Adipocyte (in vitro differentiated cells): ENCODE data around the gene AMBN.

ENCODE experiments used
- DNase-seq: peaks from one replicate; pipeline ENCODE4 v3.0.0-alpha.2; 2015; ENCODE audit warnings: low read depth
- H3K27me3 ChIP-seq: replicated peaks from 2 replicates; pipeline ENCODE4 v1.7.0; 2013; ENCODE audit warnings: mild to moderate bottlenecking, low read length, moderate library complexity; ENCODE audit not compliant: control insufficient read depth, insufficient read depth
- H3K36me3 ChIP-seq: 2 replicates; pipeline ENCODE4 v1.7.0; 2013; ENCODE audit warnings: low read length, mild to moderate bottlenecking, moderate library complexity; ENCODE audit not compliant: control insufficient read depth, insufficient read depth, severe bottlenecking
- H3K4me1 ChIP-seq: 2 replicates; pipeline ENCODE4 v1.7.0; 2013; ENCODE audit warnings: mild to moderate bottlenecking, low read length, moderate library complexity; ENCODE audit not compliant: control insufficient read depth, insufficient read depth
- H3K4me3 ChIP-seq: 2 replicates; pipeline ENCODE4 v1.7.0; 2013; ENCODE audit warnings: mild to moderate bottlenecking, low read length, moderate library complexity
- H3K9ac ChIP-seq: 2 replicates; pipeline ENCODE4 v1.7.0; 2013; ENCODE audit warnings: mild to moderate bottlenecking, low read length, moderate library complexity
- H3K9me3 ChIP-seq: 2 replicates; pipeline ENCODE4 v1.7.0; 2013; ENCODE audit warnings: mild to moderate bottlenecking, low read length, moderate library complexity; ENCODE audit not compliant: control insufficient read depth

Gene AMBN

DNA sequence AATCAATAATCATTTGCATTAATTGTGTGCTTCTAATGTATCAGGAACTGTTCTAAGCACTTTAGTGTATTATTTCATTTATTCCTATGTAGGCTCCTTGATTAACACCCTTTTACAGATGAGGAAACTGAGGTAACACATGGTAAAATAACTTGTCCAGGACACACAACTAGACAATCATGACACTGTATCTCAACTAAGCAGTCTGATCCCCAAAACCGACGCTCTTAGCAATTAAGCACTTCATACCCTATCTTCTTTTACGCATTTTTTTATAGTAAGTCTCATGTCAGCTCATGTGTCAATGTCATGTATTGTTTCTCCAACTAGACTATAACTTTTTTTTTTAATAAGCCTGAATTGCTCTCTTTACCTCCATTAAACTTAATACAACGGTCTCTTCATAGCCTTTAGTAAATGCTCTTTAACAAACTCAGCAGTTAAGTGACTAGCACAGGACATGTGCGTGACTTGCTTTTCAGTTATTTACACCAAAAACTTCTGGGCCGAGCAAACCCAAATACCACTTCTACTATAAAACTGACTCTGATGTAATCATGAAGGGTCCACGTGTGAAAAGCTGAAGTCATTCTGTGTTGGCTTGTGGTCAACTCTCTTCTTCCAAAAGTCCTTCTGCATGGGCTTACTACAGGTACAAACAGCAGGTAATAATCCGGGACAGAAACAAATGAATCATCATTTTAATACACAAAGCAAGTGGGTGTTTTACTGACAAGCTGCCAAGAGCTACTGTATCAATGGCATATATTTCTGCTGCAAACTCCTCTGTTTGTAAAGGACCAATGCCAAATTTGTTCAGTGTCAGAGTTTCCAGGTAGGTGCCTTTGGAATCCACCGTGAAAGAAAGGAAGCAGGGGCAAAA lies 7.9 kb upstream of the AMBN start:
- Histone ChIP-seq H3K36me3 (no peaks in the 10 kb centered on the region), H3K4me3 (no peak overlapping the region), H3K27me3 (no peaks in the 10 kb centered on the region), H3K9ac (no peak overlapping the region), H3K4me1 (no peaks in the 10 kb centered on the region), H3K9me3 (peaks cover 3% of the 10 kb centered on the region)
- no peak for DNase-seq

DNA sequence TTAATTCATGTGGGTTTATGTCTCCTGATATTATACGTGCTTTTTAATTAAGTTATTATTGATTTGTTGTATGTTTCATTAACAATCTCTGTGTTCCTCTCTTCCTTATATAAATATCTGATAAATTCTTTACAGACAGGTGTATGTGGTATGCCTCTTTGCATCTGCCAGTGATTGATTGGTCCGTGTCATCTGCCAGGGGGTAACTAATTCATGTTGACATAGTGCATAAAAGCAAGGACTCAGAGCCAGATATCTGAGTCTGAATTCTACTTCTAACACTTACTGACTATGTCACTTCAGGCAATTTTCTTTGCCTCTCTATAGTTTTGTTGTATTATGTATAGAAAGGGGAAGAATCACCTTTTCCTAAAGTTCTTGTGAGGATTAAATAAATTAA lies 5.2 kb upstream of the AMBN start:
- H3K9me3 ChIP-seq, result no peaks in the 10 kb centered on the region
- H3K4me3 ChIP-seq, result no peak overlapping the region
- H3K36me3 ChIP-seq, result no peaks in the 10 kb centered on the region
- DNase-seq, result no peak
- no peaks in the 10 kb centered on the region for H3K4me1 ChIP-seq
- H3K9ac ChIP-seq, result no peak overlapping the region
- no peaks in the 10 kb centered on the region for H3K27me3 ChIP-seq

GRCh38 chr4:70589785-70590184 lies 2.3 kb upstream of the AMBN start:
- no peaks in the 10 kb centered on the region for H3K4me1 ChIP-seq
- no peaks in the 10 kb centered on the region for H3K27me3 ChIP-seq
- H3K36me3 ChIP-seq, result no peaks in the 10 kb centered on the region
- no peak for DNase-seq
- no peak overlapping the region for H3K4me3 ChIP-seq
- no peaks in the 10 kb centered on the region for H3K9me3 ChIP-seq
- no peak overlapping the region for H3K9ac ChIP-seq

GRCh38 chr4:70594196-70594595 lies 2.1 kb downstream of the AMBN start:
- no peaks in the 10 kb centered on the region for H3K9me3 ChIP-seq
- no peaks in the 10 kb centered on the region for H3K27me3 ChIP-seq
- DNase-seq, result no peak
- no peaks in the 10 kb centered on the region for H3K36me3 ChIP-seq
- H3K4me1 ChIP-seq, result no peaks in the 10 kb centered on the region
- no peak overlapping the region for H3K4me3 ChIP-seq
- no peak overlapping the region for H3K9ac ChIP-seq

GRCh38 chr4:70600305-70600704 lies 8.2 kb downstream of the AMBN start:
- DNase-seq, result no peak
- H3K4me1 ChIP-seq, result peaks cover 13% of the 10 kb centered on the region
- H3K9ac ChIP-seq, result no peak overlapping the region
- no peak overlapping the region for H3K4me3 ChIP-seq
- H3K27me3 ChIP-seq, result no peaks in the 10 kb centered on the region
- H3K36me3 ChIP-seq, result no peaks in the 10 kb centered on the region
- no peaks in the 10 kb centered on the region for H3K9me3 ChIP-seq

DNA sequence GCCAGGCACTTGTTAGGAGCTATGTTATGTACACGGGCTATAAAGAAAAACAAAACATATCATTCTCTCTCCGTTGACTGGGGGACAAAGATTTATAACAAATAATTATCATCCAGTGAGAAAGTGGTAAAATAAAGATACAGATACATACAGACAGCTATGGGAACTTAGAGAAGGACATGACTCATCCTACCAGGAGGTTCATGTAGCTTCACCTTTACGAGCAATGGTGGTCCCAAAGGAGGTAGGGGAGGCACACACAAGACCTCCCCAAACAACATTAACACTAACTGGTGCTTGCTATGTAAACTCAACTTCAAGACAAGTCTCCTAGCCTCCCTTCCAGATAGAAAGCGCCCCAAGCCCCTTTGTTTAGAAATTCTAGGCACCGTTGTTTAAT lies 8.9 kb downstream of the AMBN start:
- Histone ChIP-seq H3K27me3 (no peaks in the 10 kb centered on the region), H3K4me1 (peaks cover 13% of the 10 kb centered on the region), H3K36me3 (no peaks in the 10 kb centered on the region), H3K4me3 (no peak overlapping the region), H3K9me3 (no peaks in the 10 kb centered on the region), H3K9ac (no peak overlapping the region)
- DNase-seq, result no peak

- H3K36me3 ChIP-seq, result no peaks in the 10 kb centered on the region
- H3K9ac ChIP-seq, result no peak overlapping the region
- H3K4me3 ChIP-seq, result no peak overlapping the region
- no peaks in the 10 kb centered on the region for H3K9me3 ChIP-seq
- peaks cover 13% of the 10 kb centered on the region for H3K4me1 ChIP-seq
- DNase-seq, result peak; percentile 54
- no peaks in the 10 kb centered on the region for H3K27me3 ChIP-seq
These were observed 9.5 kb downstream of the AMBN start for GRCh38 chr4:70601422-70602039.

- Histone ChIP-seq H3K9me3 (no peaks in the 10 kb centered on the region), H3K9ac (peak overlapping the region; percentile 13), H3K4me1 (peaks cover 13% of the 10 kb centered on the region), H3K4me3 (peak overlapping the region; percentile 50), H3K36me3 (no peaks in the 10 kb centered on the region), H3K27me3 (no peaks in the 10 kb centered on the region)
- DNase-seq, result peak; percentile 61
These were observed 11.8 kb downstream of the AMBN start for GRCh38 chr4:70603856-70604255.

- Histone ChIP-seq H3K27me3 (no peaks in the 10 kb centered on the region), H3K9ac (no peak overlapping the region), H3K4me3 (no peak overlapping the region), H3K4me1 (peaks cover 13% of the 10 kb centered on the region), H3K36me3 (no peaks in the 10 kb centered on the region), H3K9me3 (no peaks in the 10 kb centered on the region)
- no peak for DNase-seq
These were observed 14.4 kb downstream of the AMBN start for GRCh38 chr4:70606459-70606858.

- Histone ChIP-seq H3K36me3 (no peaks in the 10 kb centered on the region), H3K9ac (no peak overlapping the region), H3K4me1 (peaks cover 13% of the 10 kb centered on the region), H3K9me3 (no peaks in the 10 kb centered on the region), H3K4me3 (no peak overlapping the region), H3K27me3 (no peaks in the 10 kb centered on the region)
- DNase-seq, result no peak
These were observed 15.3 kb downstream of the AMBN start for GRCh38 chr4:70607334-70607853.

DNA sequence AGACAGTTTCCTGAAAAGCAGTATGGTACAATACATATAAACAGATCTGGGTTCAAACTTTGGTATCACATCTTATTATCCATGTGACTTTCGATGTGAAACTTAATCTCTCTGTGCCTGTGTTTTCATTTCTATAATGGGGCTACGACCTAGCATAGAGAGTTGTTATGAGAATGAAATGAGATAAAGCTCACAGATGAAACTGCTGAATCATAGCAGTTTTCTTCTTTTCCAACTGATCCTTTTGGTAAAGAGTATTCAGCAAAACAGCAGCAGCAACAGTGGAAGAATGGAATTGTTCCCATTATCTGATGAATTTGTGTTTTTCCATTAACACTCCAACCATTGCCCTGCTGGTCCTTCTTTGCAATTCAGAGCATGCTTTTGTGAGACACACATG lies 16.3 kb downstream of the AMBN start:
- no peak overlapping the region for H3K4me3 ChIP-seq
- no peaks in the 10 kb centered on the region for H3K36me3 ChIP-seq
- no peak overlapping the region for H3K9ac ChIP-seq
- no peak for DNase-seq
- peaks cover 17% of the 10 kb centered on the region for H3K4me1 ChIP-seq
- H3K9me3 ChIP-seq, result no peaks in the 10 kb centered on the region
- H3K27me3 ChIP-seq, result no peaks in the 10 kb centered on the region
